ENCODE measurements around the gene PTRH1. TPM values are rescaled to one million over a fixed set of nuclear protein-coding genes. Genes with fewer than 3 reads are reported as not detected.
A peak's percentile ranks its signal among the peaks of the same experiment; 100 is the strongest.

PTRH1 gene
- total and polyA plus RNA-seq, 10 of the 15 experiments (the other 5 are each of a cell fraction or from before 2014, with no cell fraction given): 0.69 to 38.4 (median 10.2) TPM

DNA sequence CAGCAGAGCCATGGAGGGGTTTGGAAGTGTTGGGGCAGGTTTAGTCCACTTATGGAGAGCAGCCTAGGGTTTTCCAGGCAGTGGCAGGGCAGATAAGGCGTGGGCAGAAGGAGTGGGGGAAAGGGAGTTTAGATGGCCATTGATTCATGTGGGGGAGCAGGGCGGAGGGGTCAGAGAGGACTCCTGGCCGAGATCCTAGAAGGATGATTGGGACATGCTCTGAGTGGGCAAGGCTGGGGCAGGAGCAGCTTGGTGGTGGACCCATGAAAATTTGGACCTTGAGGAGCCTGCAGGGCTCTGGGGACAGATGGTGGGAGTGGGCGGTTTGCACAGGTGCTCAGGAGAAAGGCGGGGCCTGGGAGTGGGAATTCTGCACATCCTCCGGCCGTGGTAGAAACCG lies 37.7 kb upstream of the PTRH1 start (continued):
- TF ChIP-seq ATF3 (IDR thresholded peaks at IDR 0.05; ENCODE audit: borderline replicate concordance, extremely low read depth, low read depth, low read length): no peak
- no peak for TF ChIP-seq RB1 (IDR thresholded peaks at IDR 0.05; ENCODE audit: borderline replicate concordance)
- no peak for TF ChIP-seq DPF2 (IDR thresholded peaks at IDR 0.05)
- no peak for TF ChIP-seq NKRF (conservative IDR thresholded peaks at IDR 0.05)
- TF ChIP-seq EZH2 (IDR thresholded peaks at IDR 0.05; ENCODE audit: borderline replicate concordance, control insufficient read depth, low read depth, low read length): no peak
- TF ChIP-seq MTA2 (IDR thresholded peaks at IDR 0.05; ENCODE audit: low read depth): no peak
- no peak for TF ChIP-seq POLR2AphosphoS5 (IDR thresholded peaks at IDR 0.05; ENCODE audit: low read length)

- no TSS peak for BruUV-seq (replicated peaks)
- in situ Hi-C loops (cut with MboI) (no loop called here), intact Hi-C loops (cut with micrococcal nuclease; ENCODE audit: unreplicated experiment) (no loop called here)
- Histone ChIP-seq H3K27me3 (replicated peaks in 1 of 2; ENCODE audit: control insufficient read depth in 2 of 2, insufficient read depth in 2 of 2, low read length in 1 of 2) (no peaks in the 10 kb centered on the region), H2AFZ (ENCODE audit: control insufficient read depth, low read depth, low read length) (no peak overlapping the region), H3K36me3 (ENCODE audit: control insufficient read depth in 2 of 2, insufficient read depth in 2 of 2, low read length in 1 of 2) (peaks cover 19 to 22% of the 10 kb centered on the region in 2 experiments), H3K79me2 (ENCODE audit: control insufficient read depth, insufficient read depth, low read length) (no peaks in the 10 kb centered on the region), H3K9ac (ENCODE audit: control insufficient read depth, insufficient read depth, low read length) (no peak overlapping the region), H3K4me1 (ENCODE audit: control insufficient read depth, insufficient read depth, low read length) (no peaks in the 10 kb centered on the region), H3K4me3 (no peak overlapping the region), H3K9me3 (replicated peaks; ENCODE audit: control insufficient read depth, insufficient read depth, low read length) (no peaks in the 10 kb centered on the region), H4K20me1 (ENCODE audit: control insufficient read depth, insufficient read depth) (no peaks in the 10 kb centered on the region), H3K27ac (ENCODE audit: control insufficient read depth, insufficient read depth) (no peak overlapping the region), H3K4me2 (ENCODE audit: control insufficient read depth, insufficient read depth) (no peak overlapping the region)
- SMC1A ChIA-PET (ENCODE audit: uncharacterized antibody, unreplicated experiment): no interaction called here
- ATAC-seq (no peak), DNase-seq (ENCODE audit: low read depth, low spot score) (no peak), FAIRE-seq (no peak)
- TF ChIP-seq REST (IDR thresholded peaks at IDR 0.05; ENCODE audit: low read depth, low read length) (peak; percentile 79), NRF1 (conservative IDR thresholded peaks at IDR 0.05; ENCODE audit: low read depth, low read length) (no peak)
- WGBS (ENCODE audit: insufficient coverage, insufficient replicate concordance, low lambda C conversion rate, missing lambda C conversion rate): 93% methylated on average over 10 of the region's 10 CpGs
- RAD21 ChIA-PET (ENCODE audit: unreplicated experiment): interaction anchor here (0.5 kb wide), 1 partner anchor 26 kb away, joined by 3 read pairs; no protein-coding TSS in a partner anchor
- CTCF ChIA-PET: no interaction called here
- POLR2A ChIA-PET: interaction anchor here (1.3 kb wide), 1 partner anchor 8 kb away, joined by 3 read pairs; no protein-coding TSS in a partner anchor
Measured at GRCh38 chr9:127751269-127752054, 36.0 kb upstream of the PTRH1 start.

Measured in GM12878 (cell line).